Endothelial cell of umbilical vein (primary cell): ENCODE data around the gene TMEM131. TPM values are rescaled to one million over a fixed set of nuclear protein-coding genes. Genes with fewer than 3 reads are reported as not detected.

Experiments
- BruUV-seq: library from RNA; stranded (reverse); fragments of 400-500 nt; replicated peaks from 2 replicates; lab custom pipeline; 2021; lab: Mats Ljungman, UMichigan
- CTCF ChIA-PET: fragments of 300-600, 350-600 bp; sonication (Branson Sonifier 250); formaldehyde crosslinking; loops from one replicate; lab custom pipeline; 2021; ENCODE audit warnings: antibody characterized with exemption, inconsistent platforms; lab: Charles Lee
- POLR2A ChIA-PET: fragments of 300-600, 350-600 bp; sonication (Branson Sonifier 250); formaldehyde crosslinking; loops from one replicate; lab custom pipeline; 2021; ENCODE audit warnings: antibody characterized with exemption, inconsistent platforms; lab: Charles Lee
- DNase-seq: peaks from one replicate; pipeline ENCODE4 v3.0.0-alpha.2; 2011; ENCODE audit warnings: low read depth, low spot score
- FAIRE-seq: peaks from 2 replicates; lab custom pipeline; 2011; peaks lifted over from hg19 to GRCh38; lab: Jason Lieb, UNC
- H2AFZ ChIP-seq: 2 replicates; pipeline ENCODE4 v1.6.0; 2012; ENCODE audit warnings: low read depth, low read length, control low read depth, inconsistent platforms
- H3K27ac ChIP-seq: 2 replicates; pipeline ENCODE4 v1.5.1; 2011; ENCODE audit warnings: low read depth, mild to moderate bottlenecking, control low read depth, low read length, moderate library complexity; ENCODE audit not compliant: insufficient read depth
- H3K27me3 ChIP-seq, 2 experiments: 2 replicates each; pipeline versions ENCODE4 v1.6.0 to v1.6.1; 2011; ENCODE audit warnings: low read length in 2 of 2, mixed read lengths in 1 of 2; ENCODE audit not compliant: control insufficient read depth in 2 of 2, insufficient read depth in 2 of 2
- H3K36me3 ChIP-seq, 2 experiments: 2 replicates in 1 of 2; 3 replicates in 1 of 2; pipeline ENCODE4 v1.5.1; 2011; ENCODE audit warnings: low read length in 2 of 2, mild to moderate bottlenecking in 1 of 2, moderate library complexity in 1 of 2; ENCODE audit not compliant: control insufficient read depth in 2 of 2, insufficient read depth in 2 of 2; ENCODE audit errors: extremely low read depth in 1 of 2
- H3K4me1 ChIP-seq: 3 replicates; pipeline ENCODE4 v1.5.1; 2011; ENCODE audit warnings: mild to moderate bottlenecking, low read length; ENCODE audit not compliant: control insufficient read depth, insufficient read depth; ENCODE audit errors: extremely low read depth
- H3K4me2 ChIP-seq: 2 replicates; pipeline ENCODE4 v1.6.1; 2011; ENCODE audit warnings: low read length, control low read depth, mixed read lengths; ENCODE audit not compliant: insufficient read depth
- H3K4me3 ChIP-seq, 3 experiments: fragments of 200-600 bp in 1 of 3; sonication (generic), shearing (Covaris generic) in 1 of 3; replicated peaks in 1 of 3; 2 replicates each; pipeline ENCODE4 v1.5.1; 2011 to 2016; ENCODE audit warnings: control low read depth in 3 of 3, low read length in 3 of 3, mild to moderate bottlenecking in 2 of 3, inconsistent platforms in 1 of 3, low read depth in 1 of 3, moderate library complexity in 1 of 3; ENCODE audit not compliant: insufficient read depth in 1 of 3
- H3K79me2 ChIP-seq: 2 replicates; pipeline ENCODE4 v1.6.0; 2012; ENCODE audit warnings: low read length, inconsistent platforms; ENCODE audit not compliant: control insufficient read depth, insufficient read depth
- H3K9ac ChIP-seq: replicated peaks from 2 replicates; pipeline ENCODE3; 2011; ENCODE audit warnings: low read length, control low read depth; ENCODE audit not compliant: insufficient read depth; ENCODE audit errors: extremely low read depth
- H3K9me1 ChIP-seq: replicated peaks from 3 replicates; pipeline ENCODE4 v1.6.0; 2011; ENCODE audit warnings: mild to moderate bottlenecking, low read length; ENCODE audit not compliant: control insufficient read depth, insufficient read depth; ENCODE audit errors: extremely low read depth
- H3K9me3 ChIP-seq: replicated peaks from 2 replicates; pipeline ENCODE4 v1.5.1; 2012; ENCODE audit warnings: low read length, inconsistent platforms; ENCODE audit not compliant: control insufficient read depth, insufficient read depth
- H4K20me1 ChIP-seq: replicated peaks from 2 replicates; pipeline ENCODE3; 2011; ENCODE audit warnings: mild to moderate bottlenecking, low read length; ENCODE audit not compliant: control insufficient read depth, insufficient read depth; ENCODE audit errors: extremely low read depth
- CTCF ChIP-seq, 2 donors: IDR thresholded peaks; 1 replicate in 1 of 2; 2 replicates in 1 of 2; pipeline ENCODE4 v1.5.1; 2011; ENCODE audit warnings: low read length in 2 of 2, mild to moderate bottlenecking in 2 of 2, moderate library complexity in 2 of 2, control low read depth in 1 of 2, inconsistent platforms in 1 of 2, low read depth in 1 of 2; ENCODE audit not compliant: insufficient read depth in 1 of 2; ENCODE audit errors: extremely low read depth in 1 of 2
- EZH2 ChIP-seq: IDR thresholded peaks from 2 replicates; pipeline ENCODE4 v1.6.1; 2012; ENCODE audit warnings: borderline replicate concordance, low read depth, mild to moderate bottlenecking, moderate library complexity, low read length, inconsistent platforms; ENCODE audit not compliant: severe bottlenecking
- FOS ChIP-seq: IDR thresholded peaks from 2 replicates; pipeline ENCODE4 v1.6.1; 2011; ENCODE audit warnings: mild to moderate bottlenecking, low read length, moderate library complexity, borderline replicate concordance; ENCODE audit not compliant: insufficient read depth
- GATA2 ChIP-seq: IDR thresholded peaks from 2 replicates; pipeline ENCODE4 v1.7.0; 2011; ENCODE audit warnings: low read depth, mild to moderate bottlenecking, moderate library complexity, mixed read lengths, low read length; ENCODE audit not compliant: insufficient read length, insufficient read depth
- JUN ChIP-seq: IDR thresholded peaks from 2 replicates; pipeline ENCODE4 v1.6.1; 2011; ENCODE audit warnings: borderline replicate concordance, low read depth; ENCODE audit not compliant: insufficient read length, insufficient read depth
- MAX ChIP-seq: IDR thresholded peaks from 2 replicates; pipeline ENCODE4 v1.6.1; 2011; ENCODE audit not compliant: insufficient read depth, insufficient read length
- MYC ChIP-seq: IDR thresholded peaks from one replicate; pipeline ENCODE4 v1.6.1; 2011; ENCODE audit warnings: mild to moderate bottlenecking, low read depth, low read length
- POLR2A ChIP-seq: IDR thresholded peaks from 2 replicates; pipeline ENCODE4 v1.6.1; 2012; ENCODE audit warnings: low read depth, mild to moderate bottlenecking, control low read depth, low read length
- POLR2AphosphoS5 ChIP-seq: IDR thresholded peaks from 2 replicates; pipeline ENCODE4 v1.6.1; 2012; ENCODE audit warnings: low read depth, mild to moderate bottlenecking, control low read depth, low read length, moderate library complexity; ENCODE audit not compliant: insufficient read depth
- dilution Hi-C: fragments of 300-500 bp; cut with MboI; formaldehyde crosslinking; loops from one replicate; pipeline ENCODE4 v1.15.0; 2019; ENCODE audit warnings: low sequenced_read_pairs; ENCODE audit not compliant: extremely low pct_ligation_motif_present
- intact Hi-C: fragments of 100-400 bp; cut with micrococcal nuclease; formaldehyde crosslinking; loops from one replicate; pipeline ENCODE4 v1.10.0; 2022
- polyA plus RNA-seq, 4 experiments: library from polyadenylated mRNA; depleted of rRNA in 3 of 4; stranded (reverse) in 3 of 4; unstranded in 1 of 4; fragments of >200 nt; gene quantifications; 2 replicates each; pipeline versions ENCODE4 v1.2.1 to v1.2.3, GENCODE V29; 2011 to 2012; ENCODE audit warnings: missing spikeins in 1 of 4
- total RNA-seq: library from RNA; stranded (reverse); gene quantifications from 2 replicates; pipeline ENCODE4 v1.2.3, GENCODE V29; 2021

The TMEM131 gene
- total and polyA plus RNA-seq, 2 donors (not counting 3 experiments of a cell fraction or from before 2014, with no cell fraction given), result 12.2 to 28.6 TPM

- no TSS peak for BruUV-seq
- Histone ChIP-seq H3K79me2 (no peaks in the 10 kb centered on the region), H2AFZ (no peak overlapping the region), H4K20me1 (no peaks in the 10 kb centered on the region), H3K4me1 (no peaks in the 10 kb centered on the region), H3K4me2 (no peak overlapping the region), H3K27me3 (no peaks in the 10 kb centered on the region), H3K36me3 (peaks cover 2 to 15% of the 10 kb centered on the region in 2 experiments), H3K27ac (no peak overlapping the region), H3K9me1 (no peaks in the 10 kb centered on the region), H3K9me3 (no peaks in the 10 kb centered on the region), H3K9ac (no peak overlapping the region), H3K4me3 (no peak overlapping the region)
- CTCF ChIA-PET, result interaction anchor here (0.9 to 2.6 kb wide), 2 partner anchors 24 to 504 kb away, joined by 4 to 14 read pairs; no protein-coding TSS in a partner anchor
- intact Hi-C loops, result no loop called here
- dilution Hi-C loops, result no loop called here
- TF ChIP-seq POLR2A (no peak), EZH2 (no peak), JUN (no peak), MAX (no peak), MYC (no peak), POLR2AphosphoS5 (no peak), GATA2 (no peak)
- POLR2A ChIA-PET, result no interaction called here
- no peak for FAIRE-seq
- no peak for DNase-seq
These were observed 229.8 kb downstream of the TMEM131 start for GRCh38 chr2:97765933-97766332.

GRCh38 chr2:97764559-97765263 is 231.0 kb downstream of the TMEM131 start:
- no peak for FAIRE-seq
- no peaks in the 10 kb centered on the region for H3K79me2 ChIP-seq
- no peak overlapping the region for H2AFZ ChIP-seq
- no TSS peak for BruUV-seq
- DNase-seq, result no peak
- intact Hi-C loops, result no loop called here
- ChIA-PET CTCF (no interaction called here), POLR2A (no interaction called here)
- H3K9me3 ChIP-seq, result no peaks in the 10 kb centered on the region
- no peaks in the 10 kb centered on the region for H3K9me1 ChIP-seq
- no peak overlapping the region for H3K9ac ChIP-seq
- H4K20me1 ChIP-seq, result no peaks in the 10 kb centered on the region
- dilution Hi-C loops, result no loop called here
- H3K36me3 ChIP-seq, result peaks cover 2 to 15% of the 10 kb centered on the region in 2 experiments
- no peaks in the 10 kb centered on the region for H3K4me1 ChIP-seq
- H3K27me3 ChIP-seq, result no peaks in the 10 kb centered on the region
- no peak overlapping the region for H3K27ac ChIP-seq
- TF ChIP-seq MAX, result no peak
- TF ChIP-seq JUN, result no peak
- TF ChIP-seq POLR2A, result no peak
- TF ChIP-seq MYC, result no peak
- TF ChIP-seq EZH2, result no peak
- no peak for TF ChIP-seq POLR2AphosphoS5
- TF ChIP-seq CTCF (IDR thresholded peaks at IDR 0.05; ENCODE audit: extremely low read depth in 1 of 2, insufficient read depth in 1 of 2, low read depth in 1 of 2, low read length in 2 of 2), result no peak
- no peak for TF ChIP-seq FOS
- no peak for TF ChIP-seq GATA2
- H3K4me2 ChIP-seq, result no peak overlapping the region
- no peak overlapping the region for H3K4me3 ChIP-seq
